AG04449 (cell line): Measurements from ENCODE around the gene PLXNB2.

ENCODE experiments used
- CTCF ChIA-PET: fragments of 350-600 bp; formaldehyde crosslinking; extraction: SDS; loops from one replicate; lab custom pipeline; 2021; ENCODE audit warnings: antibody characterized with exemption; lab: Yijun Ruan, JAX
- POLR2A ChIA-PET: fragments of 400-600, 350-600 bp; formaldehyde crosslinking; extraction: SDS; loops from one replicate; lab custom pipeline; 2020; ENCODE audit warnings: antibody characterized with exemption, inconsistent platforms; lab: Yijun Ruan, JAX
- DNase-seq: peaks from one replicate; pipeline ENCODE4 v3.0.0-alpha.2; 2010; ENCODE audit warnings: low read depth, low spot score
- H3K4me3 ChIP-seq: 2 replicates; pipeline ENCODE4 v1.5.1; 2011; ENCODE audit warnings: low read depth, mild to moderate bottlenecking, control low read depth, low read length
- TF ChIP-seq, protein P1 (sequence below): IDR thresholded peaks from one replicate; pipeline ENCODE4 v1.5.1; 2011; ENCODE audit warnings: mild to moderate bottlenecking, moderate library complexity, low read length, control low read depth, inconsistent platforms; ENCODE audit not compliant: insufficient read depth; ENCODE audit errors: missing control alignments

PLXNB2 gene

DNA sequence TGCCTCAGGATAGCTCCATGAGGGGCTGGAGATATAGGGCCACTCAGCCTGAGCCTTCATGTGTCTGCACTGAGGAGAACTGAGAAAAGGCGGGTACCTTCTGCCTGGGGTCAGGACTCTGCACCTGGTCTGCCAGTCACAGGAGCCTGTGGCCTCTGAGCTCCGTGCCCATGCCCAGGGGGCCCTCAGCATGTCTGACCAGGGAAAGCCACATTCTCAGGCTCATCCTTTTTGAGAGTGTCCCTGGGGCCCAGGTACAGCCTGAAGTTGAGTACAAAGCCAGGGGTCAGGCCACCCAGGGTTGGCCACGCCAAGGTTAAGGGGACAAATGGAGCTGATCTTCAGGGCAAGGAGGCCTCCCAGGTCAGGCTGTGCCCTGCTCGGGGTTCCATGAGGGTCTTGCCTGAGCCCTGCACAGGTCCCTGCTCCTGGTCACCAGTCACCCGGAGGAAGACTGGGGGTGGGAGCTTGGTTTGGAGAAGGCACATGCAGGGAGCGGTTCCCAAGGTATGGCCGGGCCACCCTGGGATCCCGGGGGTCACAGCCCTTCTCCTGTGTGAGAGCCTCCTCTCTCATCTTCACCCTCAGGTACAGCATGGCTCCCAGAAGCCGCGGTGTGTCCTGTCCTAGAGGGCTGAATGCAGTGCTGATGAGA is 13.4 kb upstream of the PLXNB2 start:
- H3K4me3 ChIP-seq = no peak overlapping the region
- ChIA-PET POLR2A (no interaction called here), CTCF (interaction anchor here (0.9 to 3.5 kb wide), 6 partner anchors 14 to 80 kb away, joined by 3 to 13 read pairs (median 4); partner anchors contain the start of gene PLXNB2)
- TF ChIP-seq, protein P1, sequence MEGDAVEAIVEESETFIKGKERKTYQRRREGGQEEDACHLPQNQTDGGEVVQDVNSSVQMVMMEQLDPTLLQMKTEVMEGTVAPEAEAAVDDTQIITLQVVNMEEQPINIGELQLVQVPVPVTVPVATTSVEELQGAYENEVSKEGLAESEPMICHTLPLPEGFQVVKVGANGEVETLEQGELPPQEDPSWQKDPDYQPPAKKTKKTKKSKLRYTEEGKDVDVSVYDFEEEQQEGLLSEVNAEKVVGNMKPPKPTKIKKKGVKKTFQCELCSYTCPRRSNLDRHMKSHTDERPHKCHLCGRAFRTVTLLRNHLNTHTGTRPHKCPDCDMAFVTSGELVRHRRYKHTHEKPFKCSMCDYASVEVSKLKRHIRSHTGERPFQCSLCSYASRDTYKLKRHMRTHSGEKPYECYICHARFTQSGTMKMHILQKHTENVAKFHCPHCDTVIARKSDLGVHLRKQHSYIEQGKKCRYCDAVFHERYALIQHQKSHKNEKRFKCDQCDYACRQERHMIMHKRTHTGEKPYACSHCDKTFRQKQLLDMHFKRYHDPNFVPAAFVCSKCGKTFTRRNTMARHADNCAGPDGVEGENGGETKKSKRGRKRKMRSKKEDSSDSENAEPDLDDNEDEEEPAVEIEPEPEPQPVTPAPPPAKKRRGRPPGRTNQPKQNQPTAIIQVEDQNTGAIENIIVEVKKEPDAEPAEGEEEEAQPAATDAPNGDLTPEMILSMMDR = no peak
- DNase-seq = no peak

DNA sequence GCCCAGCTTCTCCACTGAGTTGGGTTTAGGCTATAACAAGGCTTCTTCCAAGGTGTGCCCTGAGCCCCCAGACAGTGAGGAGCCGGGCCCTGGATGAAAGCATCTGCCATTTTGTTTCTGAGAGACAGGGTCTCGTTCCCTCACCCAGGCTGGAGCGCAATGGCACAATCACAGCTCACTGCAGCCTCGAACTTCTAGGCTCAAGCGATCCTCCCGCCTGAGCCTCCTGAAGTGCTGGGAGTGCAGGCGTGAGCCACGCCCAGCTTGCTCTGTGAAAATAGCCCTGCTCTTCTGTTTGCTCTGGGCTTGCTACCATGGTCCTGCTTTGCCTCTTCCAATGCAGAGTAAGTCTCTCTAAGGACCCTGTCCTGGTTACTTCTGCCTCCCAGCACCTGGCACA is 12.7 kb upstream of the PLXNB2 start:
- DNase-seq = no peak
- TF ChIP-seq, protein P1 = no peak
- H3K4me3 ChIP-seq = no peak overlapping the region
- CTCF ChIA-PET = interaction anchor here (1.2 to 3.5 kb wide), 4 partner anchors 13 to 79 kb away, joined by 3 to 13 read pairs (median 4); partner anchors contain the start of gene PLXNB2
- POLR2A ChIA-PET = no interaction called here

DNA sequence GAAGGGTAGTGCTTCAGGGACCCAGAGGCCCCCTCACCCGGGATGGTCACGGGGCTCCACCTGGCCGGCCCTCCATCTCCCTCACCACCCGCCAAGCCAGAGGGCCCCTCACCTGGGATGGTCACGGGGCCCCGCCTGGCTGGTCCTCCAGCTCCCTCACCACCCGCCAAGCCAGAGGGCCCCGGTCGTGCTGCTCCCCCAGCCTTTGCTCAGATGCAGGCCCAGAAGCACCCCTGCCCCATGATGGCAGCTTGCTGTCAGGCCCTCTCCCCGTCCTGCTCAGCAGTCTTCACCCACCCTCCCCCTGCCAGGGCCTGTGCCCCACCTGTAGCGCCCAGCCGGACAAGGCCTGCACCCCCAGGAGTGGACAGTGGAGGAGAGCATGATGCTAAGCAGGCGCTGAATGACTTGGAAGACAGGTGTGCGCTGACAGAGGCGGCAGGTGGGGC is 12.1 kb upstream of the PLXNB2 start:
- no peak for DNase-seq
- POLR2A ChIA-PET = no interaction called here
- TF ChIP-seq, protein P1 = no peak
- CTCF ChIA-PET = interaction anchor here (3.5 kb wide), 1 partner anchor 22 kb away, joined by 13 read pairs; no protein-coding TSS in a partner anchor
- H3K4me3 ChIP-seq = no peak overlapping the region

DNA sequence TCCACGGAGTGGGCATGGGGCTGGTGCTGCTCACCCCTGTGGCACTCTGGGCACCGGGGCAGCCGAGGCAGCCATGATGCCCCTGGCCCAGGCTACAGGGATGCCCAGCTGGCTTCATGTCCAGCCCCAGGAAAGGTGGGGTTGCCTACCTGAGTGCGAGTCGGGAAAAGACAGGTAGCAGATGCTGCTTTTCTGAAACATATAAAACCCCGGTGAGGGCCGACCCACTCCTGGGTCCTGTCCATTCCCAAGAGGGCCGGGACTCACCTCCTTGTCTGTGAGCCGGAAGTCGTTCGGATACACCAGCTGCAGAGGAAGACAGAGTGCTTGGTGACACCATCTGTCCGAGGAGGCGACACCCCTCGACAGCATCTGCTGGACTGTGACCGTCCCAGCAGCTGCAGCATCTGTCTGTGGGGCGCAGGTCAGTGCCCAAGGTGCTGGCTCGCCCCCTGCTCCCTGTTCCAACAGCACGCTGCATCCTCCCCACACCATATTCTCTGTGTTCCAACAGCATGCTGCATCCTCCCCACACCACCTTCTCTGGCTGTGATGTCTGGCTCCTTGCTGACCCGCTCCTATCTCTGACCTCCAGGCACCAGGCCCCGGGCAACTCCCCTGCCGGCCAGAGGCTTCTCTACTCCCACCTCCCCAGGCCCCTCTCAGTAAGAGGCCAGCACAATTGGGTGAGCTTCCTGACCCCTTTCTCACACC is 11.4 kb upstream of the PLXNB2 start:
- ChIA-PET POLR2A (no interaction called here), CTCF (interaction anchor here (1.6 to 3.5 kb wide), 2 partner anchors 9 to 23 kb away, joined by 4 to 13 read pairs; no protein-coding TSS in a partner anchor)
- TF ChIP-seq, protein P1 = no peak
- H3K4me3 ChIP-seq = no peak overlapping the region
- DNase-seq = no peak

DNA sequence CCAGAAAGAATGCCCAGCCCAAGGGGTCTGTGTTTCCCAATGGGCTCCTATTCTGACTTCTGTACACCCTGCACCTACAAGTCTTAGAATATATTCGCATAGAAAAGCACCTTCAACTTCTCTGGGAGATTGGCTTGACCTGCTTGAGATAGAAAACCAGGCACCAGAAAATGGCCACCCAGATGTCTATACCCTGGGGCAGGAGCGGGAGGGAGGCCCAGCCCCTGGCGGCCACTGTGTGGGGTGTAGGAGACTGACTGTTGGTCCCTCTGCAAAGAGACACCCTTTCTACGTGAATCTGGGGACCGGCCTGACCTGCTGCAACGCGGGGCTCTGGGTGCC is 10.9 kb upstream of the PLXNB2 start:
- TF ChIP-seq, protein P1 = no peak
- POLR2A ChIA-PET = no interaction called here
- no peak for DNase-seq
- CTCF ChIA-PET = interaction anchor here (1.6 to 2.1 kb wide), 2 partner anchors 10 to 46 kb away, joined by 4 to 6 read pairs; no protein-coding TSS in a partner anchor
- no peak overlapping the region for H3K4me3 ChIP-seq

DNA sequence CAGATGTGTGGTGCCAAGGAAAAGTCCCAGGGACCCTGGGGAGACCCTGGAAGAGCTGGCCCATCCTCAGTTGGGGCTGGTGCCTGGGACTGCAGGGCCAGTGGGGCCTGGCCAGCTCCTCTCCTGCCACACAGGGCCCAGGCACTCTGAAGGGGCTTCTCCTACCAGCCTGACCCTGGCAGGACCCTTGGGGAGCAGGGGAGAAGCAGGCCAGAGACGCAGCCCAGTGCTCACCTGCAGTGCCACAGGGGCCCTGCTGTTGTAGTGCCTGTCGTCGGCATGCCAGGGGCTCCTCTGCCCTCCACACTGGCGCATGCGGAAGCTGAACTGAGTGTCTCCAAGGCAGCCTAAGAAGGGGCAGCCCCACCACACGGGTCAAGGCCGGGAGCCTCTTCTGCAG is 10.2 kb upstream of the PLXNB2 start:
- ChIA-PET POLR2A (no interaction called here), CTCF (interaction anchor here (0.7 to 2.1 kb wide), 3 partner anchors 9 to 46 kb away, joined by 3 to 6 read pairs (median 4); partner anchors contain the start of gene DENND6B)
- no peak for DNase-seq
- H3K4me3 ChIP-seq = no peak overlapping the region
- TF ChIP-seq, protein P1 = no peak
